ENCODE measurements around the gene EREG.

DNA sequence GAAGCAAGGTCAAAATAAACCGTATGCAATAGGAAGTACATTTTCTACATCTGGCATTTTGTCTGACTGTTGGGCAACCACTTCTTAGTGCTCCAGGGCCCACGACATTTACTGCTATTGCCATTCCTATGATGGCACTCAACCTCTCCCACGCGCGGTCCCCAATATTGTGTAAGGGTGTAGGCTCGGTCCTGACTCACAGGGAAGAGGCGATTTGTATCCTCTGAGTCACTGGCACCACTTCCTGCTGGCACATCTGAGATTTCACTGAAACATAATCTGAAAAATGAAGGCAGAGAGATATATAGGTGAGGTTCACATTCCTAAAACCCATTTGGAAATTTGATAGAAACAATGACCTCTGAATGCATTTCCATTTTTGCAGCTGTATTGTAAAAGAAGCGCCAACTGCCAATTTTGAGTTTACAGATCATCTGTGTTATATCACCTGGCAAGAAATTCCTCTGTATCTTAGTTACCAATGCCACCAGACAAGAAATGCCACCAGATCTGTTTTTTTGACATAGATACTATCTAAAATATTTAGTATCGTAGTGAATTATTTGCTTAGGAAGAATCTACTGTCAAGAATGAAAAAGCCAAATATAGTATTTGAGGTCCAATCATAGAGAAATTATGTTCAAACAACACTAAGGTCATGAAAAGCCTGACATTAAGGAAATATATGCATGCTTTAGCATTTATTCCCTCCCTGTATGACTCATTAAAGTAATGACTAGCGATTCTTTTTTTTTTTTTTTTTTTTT lies 9.8 kb downstream of the EREG start:
- TF ChIP-seq POLR2A (IDR thresholded peaks at IDR 0.05; ENCODE audit: low read length) (no peak), GATA1 (IDR thresholded peaks at IDR 0.05; ENCODE audit: low read depth, low read length) (no peak)
